Measurements from ENCODE around the gene POLE2. TPM values are rescaled to one million over a fixed set of nuclear protein-coding genes. Genes with fewer than 3 reads are reported as not detected.
A peak's percentile ranks its signal among the peaks of the same experiment; 100 is the strongest.

The POLE2 gene
- total RNA-seq, 1 experiment from 2014 or later: 24.5 TPM

DNA sequence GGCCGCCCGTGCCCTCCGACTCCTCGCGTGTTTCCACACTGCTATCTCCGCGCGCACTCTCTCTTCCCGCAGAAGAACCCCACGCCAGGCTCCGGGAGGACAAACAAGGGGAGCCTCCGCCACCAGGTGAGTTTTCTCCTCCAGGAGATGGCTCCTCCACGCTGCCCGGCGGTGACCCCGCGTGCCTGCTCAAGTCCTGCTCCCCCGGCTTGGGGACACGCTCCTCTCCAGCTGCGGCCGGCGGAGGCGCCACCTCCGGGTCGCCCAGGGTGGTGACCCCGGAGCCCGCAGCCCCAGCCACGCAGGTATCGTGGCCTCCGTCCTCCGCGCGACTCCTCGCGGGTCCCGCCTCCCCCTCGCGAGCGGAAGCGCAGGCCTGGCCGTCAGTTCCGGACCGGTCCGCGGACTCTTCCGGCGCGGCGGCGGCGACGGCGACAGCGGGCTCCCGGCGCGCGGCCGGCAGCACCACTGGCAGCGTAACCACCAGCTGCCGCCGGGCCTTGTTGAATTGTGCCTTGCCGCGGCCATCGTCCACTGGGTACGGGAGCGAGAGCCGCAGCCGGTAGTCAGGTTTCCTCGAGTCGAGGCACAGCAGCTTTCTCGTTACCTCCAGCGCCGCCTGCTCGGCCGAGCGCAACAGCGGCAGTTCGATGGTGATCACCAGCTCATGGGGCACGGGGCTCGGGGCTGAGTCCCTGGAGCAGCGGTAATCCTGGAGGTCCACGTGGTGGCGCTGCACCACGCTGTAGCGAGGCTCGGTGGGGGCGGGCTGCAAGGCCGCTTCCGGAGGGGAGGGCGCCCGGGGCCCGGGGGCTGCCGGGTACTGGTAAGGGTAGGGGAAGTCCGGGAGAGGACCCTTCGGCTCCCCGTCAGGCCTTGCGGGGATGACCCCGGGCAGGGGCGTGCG lies 54.1 kb downstream of the POLE2 start (continued):
- peak; percentile 54 for TF ChIP-seq YY1 (IDR thresholded peaks at IDR 0.05; ENCODE audit: extremely low read depth, insufficient replicate concordance, low read depth, low read length)
- no peak for TF ChIP-seq ZNF274 (IDR thresholded peaks at IDR 0.05; ENCODE audit: low read depth, low read length)
- TF ChIP-seq EGR1 (IDR thresholded peaks at IDR 0.05; ENCODE audit: low read depth): peak; percentile 92
- TF ChIP-seq, protein P1, sequence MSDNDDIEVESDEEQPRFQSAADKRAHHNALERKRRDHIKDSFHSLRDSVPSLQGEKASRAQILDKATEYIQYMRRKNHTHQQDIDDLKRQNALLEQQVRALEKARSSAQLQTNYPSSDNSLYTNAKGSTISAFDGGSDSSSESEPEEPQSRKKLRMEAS (IDR thresholded peaks at IDR 0.05): peak; percentile 80
- TF ChIP-seq TCF7L2 (IDR thresholded peaks at IDR 0.05; ENCODE audit: borderline replicate concordance, extremely low read depth, insufficient read depth, insufficient read length): no peak
- no peak for TF ChIP-seq JUND (IDR thresholded peaks at IDR 0.05)

DNA sequence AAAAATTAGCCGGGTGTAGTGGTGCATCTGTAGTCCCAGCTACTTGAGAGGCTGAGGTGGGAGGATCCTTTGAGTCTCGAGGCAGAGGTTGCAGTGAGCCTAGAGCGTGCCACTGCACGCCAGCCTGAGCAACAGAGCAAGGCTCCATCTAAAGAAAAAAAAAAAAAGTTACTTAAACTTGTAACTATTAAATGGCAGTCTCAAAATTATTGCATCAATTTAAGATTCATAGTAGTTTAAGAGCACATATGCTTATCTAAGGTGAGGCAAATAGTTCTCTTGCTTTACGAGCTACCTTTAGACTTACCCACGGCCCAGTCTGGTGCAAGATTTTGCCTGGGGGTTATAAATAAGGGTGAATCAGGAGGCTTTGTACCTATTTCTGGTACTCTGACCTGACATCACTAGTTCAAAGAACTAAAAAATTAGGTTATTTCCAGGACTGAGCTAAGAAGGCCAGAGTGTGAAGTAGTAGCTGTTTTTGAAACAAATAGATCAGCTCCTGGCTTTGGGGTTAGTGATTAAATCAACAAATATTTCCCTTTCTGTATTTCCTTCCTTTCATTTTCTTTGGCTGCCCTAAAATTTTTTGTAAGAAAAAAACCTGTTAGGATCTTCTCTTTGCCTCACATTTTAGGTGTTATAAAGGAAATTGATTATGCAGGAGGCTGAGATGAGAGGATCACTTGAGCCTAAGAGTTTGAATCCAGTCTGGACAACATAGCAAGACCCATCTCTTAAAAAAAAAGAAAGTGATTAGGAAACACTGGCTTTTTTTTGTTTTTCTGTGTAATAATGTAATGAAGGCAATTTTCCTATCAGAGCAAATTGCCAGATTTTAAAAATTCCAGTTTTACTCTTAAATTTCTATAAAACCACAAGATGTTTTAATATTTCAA lies 63.8 kb downstream of the POLE2 start:
- H3K79me2 ChIP-seq (ENCODE audit: insufficient read depth, low read length): peaks cover 76% of the 10 kb centered on the region
- no TSS peak for BruUV-seq (replicated peaks)
- TF ChIP-seq POLR2A (IDR thresholded peaks at IDR 0.05; ENCODE audit: borderline replicate concordance, extremely low read depth, insufficient read depth, insufficient read length) (no peak), POLR2AphosphoS5 (IDR thresholded peaks at IDR 0.05; ENCODE audit: low read depth, low read length) (peak; percentile 27; the same call in 1 of the 2 replicates), EZH2 (IDR thresholded peaks at IDR 0.05) (no peak), FOSL1 (IDR thresholded peaks at IDR 0.05; ENCODE audit: low read depth) (no peak)
- ChIA-PET CTCF (interaction anchor here (1.0 to 2.2 kb wide), 3 partner anchors 10 to 238 kb away, joined by 3 to 7 read pairs (median 4); partner anchors contain the start of gene NEMF), POLR2A (interaction anchor here (1.8 kb wide), 1 partner anchor 10 kb away, joined by 6 read pairs; no protein-coding TSS in a partner anchor), RAD21 (ENCODE audit: low non-redundant PET in 1 of 2, low total read pairs in 2 of 2, uncharacterized antibody in 2 of 2, unreplicated experiment in 2 of 2) (no interaction called here)
- no peak overlapping the region for H3K27ac ChIP-seq (ENCODE audit: low read depth, low read length)
- ATAC-seq (no peak), DNase-seq (ENCODE audit: low read depth, low spot score) (no peak)
- H2AFZ ChIP-seq (ENCODE audit: low read depth, low read length, poor library complexity, severe bottlenecking): no peak overlapping the region
- H3K36me3 ChIP-seq (ENCODE audit: control insufficient read depth in 1 of 2, insufficient read depth in 2 of 2, low read length in 2 of 2): peaks cover 4 to 9% of the 10 kb centered on the region in 2 experiments; a peak in 3 of 4 replicates
- no peaks in the 10 kb centered on the region for H3K9me2 ChIP-seq (ENCODE audit: insufficient read depth)
- H3K27me3 ChIP-seq (ENCODE audit: insufficient read depth, low read length): no peaks in the 10 kb centered on the region
- no peak overlapping the region for H3K9ac ChIP-seq (ENCODE audit: low read length)
- no peak overlapping the region for H3K4me3 ChIP-seq (replicated peaks in 1 of 2; ENCODE audit: low read depth in 1 of 2, low read length in 2 of 2)
- H3K4me2 ChIP-seq (ENCODE audit: low read length): no peak overlapping the region
- intact Hi-C loops (cut with micrococcal nuclease): loop anchor here (5.0 kb wide), 1 partner anchor 493 kb away; the partner anchor contains the start of gene VCPKMT
- H3K9me3 ChIP-seq (ENCODE audit: control insufficient read depth in 1 of 2, insufficient read depth in 1 of 2, low read depth in 1 of 2, low read length in 2 of 2): no peaks in the 10 kb centered on the region
- peaks cover 8 to 20% of the 10 kb centered on the region in 2 experiments; a peak in 3 of 4 replicates for H3K4me1 ChIP-seq (ENCODE audit: control insufficient read depth in 1 of 2, insufficient read depth in 2 of 2, low read length in 2 of 2)
- 0 out of 2 replicates have a peak, but pooled peaks cover 4% of the 10 kb centered on the region for H4K20me1 ChIP-seq (ENCODE audit: insufficient read depth)
